Activated CD4-positive, CD25-positive, alpha-beta regulatory T cell treated with anti-CD3 and anti-CD28 coated beads, Interleukin-2, amount 50 U/mL, for 72 hours (primary cell): ENCODE results near the gene TMX2.

ENCODE experiments used
- DNase-seq: peaks from one replicate; pipeline ENCODE4 v3.0.0; 2021

The TMX2 gene

GRCh38 chr11:57771365-57771764 lies 59.0 kb downstream of the TMX2 start:
- no peak for DNase-seq

- DNase-seq = no peak
These were observed 60.2 kb downstream of the TMX2 start for GRCh38 chr11:57772562-57772961.

GRCh38 chr11:57773026-57773598 lies 60.7 kb downstream of the TMX2 start:
- no peak for DNase-seq

- no peak for DNase-seq
These were observed 63.1 kb downstream of the TMX2 start for GRCh38 chr11:57775491-57775890.

- no peak for DNase-seq
These were observed 63.7 kb downstream of the TMX2 start for GRCh38 chr11:57776031-57776521.

- DNase-seq = no peak
These were observed 64.3 kb downstream of the TMX2 start for GRCh38 chr11:57776577-57777210.

- no peak for DNase-seq
These were observed 65.5 kb downstream of the TMX2 start for GRCh38 chr11:57777969-57778317.

- no peak for DNase-seq
These were observed 66.1 kb downstream of the TMX2 start for GRCh38 chr11:57778318-57779037.

GRCh38 chr11:57779276-57779675 lies 66.9 kb downstream of the TMX2 start:
- DNase-seq = no peak

GRCh38 chr11:57781529-57781943 lies 69.1 kb downstream of the TMX2 start:
- no peak for DNase-seq

GRCh38 chr11:57785072-57785471 lies 72.7 kb downstream of the TMX2 start:
- no peak for DNase-seq

GRCh38 chr11:57786436-57786835 lies 74.0 kb downstream of the TMX2 start:
- no peak for DNase-seq

GRCh38 chr11:57787006-57787604 lies 74.7 kb downstream of the TMX2 start:
- no peak for DNase-seq

GRCh38 chr11:57787920-57788702 lies 75.7 kb downstream of the TMX2 start:
- DNase-seq = no peak

GRCh38 chr11:57788703-57789088 lies 76.3 kb downstream of the TMX2 start:
- no peak for DNase-seq
